Neural cell (in vitro differentiated cells): ENCODE measurements around the gene ACKR1. TPM values are rescaled to one million over a fixed set of nuclear protein-coding genes. Genes with fewer than 3 reads are reported as not detected.

Experiments
- H2AFZ ChIP-seq: fragments of 200-600, 300-800 bp; sonication (generic), shearing (Covaris generic); 2 replicates; pipeline ENCODE4 v1.6.0; 2014; ENCODE audit warnings: low read depth, mild to moderate bottlenecking, antibody characterized with exemption, low read length, moderate library complexity
- H3F3A ChIP-seq: fragments of 200-600 bp; shearing (Covaris generic); 2 replicates; pipeline ENCODE4 v1.6.1; 2016; ENCODE audit warnings: mild to moderate bottlenecking, moderate library complexity, mixed read lengths, antibody characterized with exemption, low read length; ENCODE audit not compliant: insufficient read depth, poor library complexity, severe bottlenecking
- H3K27ac ChIP-seq: fragments of 200-600, 300-800 bp; sonication (generic), shearing (Covaris generic); 2 replicates; pipeline ENCODE4 v1.5.1; 2014; ENCODE audit warnings: mild to moderate bottlenecking, low read length, moderate library complexity
- H3K27me3 ChIP-seq: fragments of 300-800, 200-600 bp; sonication (generic), shearing (Covaris generic); 2 replicates; pipeline ENCODE4 v1.6.0; 2014; ENCODE audit warnings: mild to moderate bottlenecking, low read depth, low read length, moderate library complexity; ENCODE audit not compliant: insufficient read depth
- H3K36me3 ChIP-seq: fragments of 300-800, 200-600 bp; sonication (generic), shearing (Covaris generic); 2 replicates; pipeline ENCODE4 v1.5.1; 2014; ENCODE audit warnings: mild to moderate bottlenecking, antibody characterized with exemption, low read length, moderate library complexity; ENCODE audit not compliant: insufficient read depth
- H3K4me2 ChIP-seq: fragments of 300-800, 200-600 bp; sonication (generic), shearing (Covaris generic); 2 replicates; pipeline ENCODE4 v1.6.0; 2014; ENCODE audit warnings: mild to moderate bottlenecking, low read length
- H3K4me3 ChIP-seq: fragments of 300-800, 200-600 bp; sonication (generic), shearing (Covaris generic); 2 replicates; pipeline ENCODE4 v1.5.1; 2014; ENCODE audit warnings: mild to moderate bottlenecking, low read length, moderate library complexity
- H3K79me2 ChIP-seq: fragments of 200-600 bp; shearing (Covaris generic); replicated peaks from 2 replicates; pipeline ENCODE4 v1.6.0; 2014; ENCODE audit warnings: mild to moderate bottlenecking, low read length, moderate library complexity; ENCODE audit not compliant: insufficient read depth
- H3K9ac ChIP-seq: fragments of 300-800, 200-600 bp; sonication (generic), shearing (Covaris generic); 2 replicates; pipeline ENCODE4 v1.6.1; 2016; ENCODE audit warnings: mild to moderate bottlenecking, low read length, mixed read lengths
- H3K9me2 ChIP-seq: fragments of 200-600 bp; shearing (Covaris generic); 2 replicates; pipeline ENCODE4 v1.6.1; 2016; ENCODE audit warnings: mild to moderate bottlenecking, low read length, mixed read lengths; ENCODE audit not compliant: insufficient read depth
- H3K9me3 ChIP-seq: fragments of 200-600, 300-800 bp; sonication (generic), shearing (Covaris generic); 2 replicates; pipeline ENCODE4 v1.6.1; 2016; ENCODE audit warnings: mild to moderate bottlenecking, mixed run types, low read length, moderate library complexity, mixed read lengths
- H4K20me1 ChIP-seq: fragments of 200-600 bp; shearing (Covaris generic); 2 replicates; pipeline ENCODE4 v1.6.1; 2016; ENCODE audit warnings: mild to moderate bottlenecking, mixed run types; ENCODE audit not compliant: insufficient read depth
- CTCF ChIP-seq: fragments of 450-650 bp; IDR thresholded peaks from 2 replicates; pipeline ENCODE4 v1.5.1; 2014; ENCODE audit warnings: antibody characterized with exemption, mild to moderate bottlenecking, moderate library complexity; ENCODE audit not compliant: poor library complexity, severe bottlenecking
- EP300 ChIP-seq: fragments of 450-650 bp; conservative IDR thresholded peaks from 2 replicates; pipeline ENCODE4 v1.6.1; 2014; ENCODE audit warnings: antibody characterized with exemption, mild to moderate bottlenecking, moderate library complexity; ENCODE audit not compliant: poor library complexity, severe bottlenecking
- EZH2 ChIP-seq: fragments of 200-600, 300-800 bp; shearing (Covaris generic), sonication (generic); IDR thresholded peaks from 2 replicates; pipeline ENCODE4 v1.6.1; 2014; ENCODE audit warnings: antibody characterized with exemption, low read length, borderline replicate concordance, mild to moderate bottlenecking; ENCODE audit not compliant: insufficient read depth, poor library complexity, severe bottlenecking
- MXI1 ChIP-seq: fragments of 450-650 bp; conservative IDR thresholded peaks from 2 replicates; pipeline ENCODE4 v1.6.1; 2014; ENCODE audit warnings: antibody characterized with exemption, mild to moderate bottlenecking; ENCODE audit not compliant: poor library complexity, severe bottlenecking
- POLR2AphosphoS5 ChIP-seq: IDR thresholded peaks from 2 replicates; pipeline ENCODE4 v1.6.1; 2012
- RAD21 ChIP-seq: fragments of 450-650 bp; conservative IDR thresholded peaks from 2 replicates; pipeline ENCODE4 v1.6.1; 2014; ENCODE audit warnings: antibody characterized with exemption, mild to moderate bottlenecking, moderate library complexity
- REST ChIP-seq: IDR thresholded peaks from 2 replicates; pipeline ENCODE4 v1.6.1; 2012; ENCODE audit warnings: borderline replicate concordance
- SMC3 ChIP-seq: fragments of 450-650 bp; conservative IDR thresholded peaks from 2 replicates; pipeline ENCODE4 v1.6.1; 2014; ENCODE audit warnings: antibody characterized with exemption, mild to moderate bottlenecking, moderate library complexity; ENCODE audit not compliant: poor library complexity
- TAF1 ChIP-seq: IDR thresholded peaks from 2 replicates; pipeline ENCODE4 v1.6.1; 2012; ENCODE audit warnings: low read depth
- polyA plus RNA-seq: library from polyadenylated mRNA; depleted of rRNA; stranded (reverse); fragments of >200 nt; gene quantifications from 2 replicates; pipeline ENCODE4 v1.2.3, GENCODE V29; 2014

Gene ACKR1
- polyA plus RNA-seq, 1 donor from 2014 or later: 3.3 TPM

GRCh38 chr1:159205225-159205624 is 550 bp downstream of the ACKR1 start:
- Histone ChIP-seq H3K4me3 (no peak overlapping the region), H3K4me2 (no peak overlapping the region), H3K9me2 (no peaks in the 10 kb centered on the region), H2AFZ (no peak overlapping the region), H3K9me3 (no peaks in the 10 kb centered on the region), H3K36me3 (no peaks in the 10 kb centered on the region), H3K9ac (no peak overlapping the region), H4K20me1 (no peaks in the 10 kb centered on the region), H3K79me2 (no peaks in the 10 kb centered on the region), H3K27ac (no peak overlapping the region), H3F3A (no peaks in the 10 kb centered on the region), H3K27me3 (no peaks in the 10 kb centered on the region)
- TF ChIP-seq POLR2AphosphoS5 (no peak), MXI1 (no peak)

- TF ChIP-seq SMC3 (no peak), CTCF (no peak), REST (no peak), POLR2AphosphoS5 (no peak), EP300 (no peak), EZH2 (no peak), TAF1 (no peak), MXI1 (no peak), RAD21 (no peak)
- H3K9me3 ChIP-seq: no peaks in the 10 kb centered on the region
- no peaks in the 10 kb centered on the region for H3K79me2 ChIP-seq
- H3K36me3 ChIP-seq: no peaks in the 10 kb centered on the region
- no peak overlapping the region for H3K27ac ChIP-seq
- no peak overlapping the region for H3K4me3 ChIP-seq
- H2AFZ ChIP-seq: no peak overlapping the region
- H3K9me2 ChIP-seq: no peaks in the 10 kb centered on the region
- H3F3A ChIP-seq: no peaks in the 10 kb centered on the region
- H4K20me1 ChIP-seq: no peaks in the 10 kb centered on the region
- no peaks in the 10 kb centered on the region for H3K27me3 ChIP-seq
- H3K9ac ChIP-seq: no peak overlapping the region
- no peak overlapping the region for H3K4me2 ChIP-seq
Measured at GRCh38 chr1:159206110-159206509, 1.4 kb downstream of the ACKR1 start.

GRCh38 chr1:159207080-159207479 is 2.4 kb downstream of the ACKR1 start:
- no peaks in the 10 kb centered on the region for H3K79me2 ChIP-seq
- H4K20me1 ChIP-seq: no peaks in the 10 kb centered on the region
- no peaks in the 10 kb centered on the region for H3F3A ChIP-seq
- H3K36me3 ChIP-seq: no peaks in the 10 kb centered on the region
- H3K27me3 ChIP-seq: no peaks in the 10 kb centered on the region
- H3K9me3 ChIP-seq: no peaks in the 10 kb centered on the region
- no peak overlapping the region for H3K4me2 ChIP-seq
- no peak overlapping the region for H3K27ac ChIP-seq
- H3K4me3 ChIP-seq: no peak overlapping the region
- TF ChIP-seq EZH2 (no peak), REST (no peak), MXI1 (no peak)
- H3K9ac ChIP-seq: no peak overlapping the region
- no peak overlapping the region for H2AFZ ChIP-seq
- H3K9me2 ChIP-seq: no peaks in the 10 kb centered on the region
